NCI-H2107 treated with DMSO at 0.1 percent for 48 hours (cell line): Measurements from ENCODE around the gene MRPL27.

Experiments used
- DNase-seq: peaks from one replicate; lab custom pipeline; 2025; ENCODE audit not compliant: unreplicated experiment; lab: John Stamatoyannopoulos, UW

The MRPL27 gene

GRCh38 chr17:50361561-50362480 lies 11.2 kb downstream of the MRPL27 start:
- peak; percentile 13 for DNase-seq

GRCh38 chr17:50360486-50361115 lies 12.4 kb downstream of the MRPL27 start:
- no peak for DNase-seq

- DNase-seq: no peak
These were observed 13.0 kb downstream of the MRPL27 start for GRCh38 chr17:50359998-50360461.

- no peak for DNase-seq
These were observed 13.8 kb downstream of the MRPL27 start for GRCh38 chr17:50359005-50359699.

- DNase-seq: no peak
These were observed 14.8 kb downstream of the MRPL27 start for GRCh38 chr17:50358177-50358576.

- DNase-seq: no peak
These were observed 16.0 kb downstream of the MRPL27 start for GRCh38 chr17:50356892-50357510.

- no peak for DNase-seq
These were observed 16.6 kb downstream of the MRPL27 start for GRCh38 chr17:50356418-50356817.

- no peak for DNase-seq
These were observed 17.2 kb downstream of the MRPL27 start for GRCh38 chr17:50355701-50356341.

GRCh38 chr17:50355336-50355700 lies 17.7 kb downstream of the MRPL27 start:
- DNase-seq: no peak

- no peak for DNase-seq
These were observed 18.2 kb downstream of the MRPL27 start for GRCh38 chr17:50354776-50355175.

GRCh38 chr17:50354198-50354597 lies 18.8 kb downstream of the MRPL27 start:
- no peak for DNase-seq

- no peak for DNase-seq
These were observed 19.3 kb downstream of the MRPL27 start for GRCh38 chr17:50353600-50354195.

GRCh38 chr17:50352693-50353599 lies 20.0 kb downstream of the MRPL27 start:
- DNase-seq: no peak

- DNase-seq: no peak
These were observed 20.8 kb downstream of the MRPL27 start for GRCh38 chr17:50352072-50352692.

- DNase-seq: no peak
These were observed 22.3 kb downstream of the MRPL27 start for GRCh38 chr17:50350733-50351132.

- no peak for DNase-seq
These were observed 23.8 kb downstream of the MRPL27 start for GRCh38 chr17:50349243-50349600.

GRCh38 chr17:50348522-50349242 lies 24.3 kb downstream of the MRPL27 start:
- no peak for DNase-seq

- no peak for DNase-seq
These were observed 25.1 kb downstream of the MRPL27 start for GRCh38 chr17:50347894-50348291.
